Measurements from ENCODE around the gene DRG1. TPM values are rescaled to one million over a fixed set of nuclear protein-coding genes. Genes with fewer than 3 reads are reported as not detected.

Gene DRG1
- total and polyA plus RNA-seq, 2 experiments from 2014 or later, result 63.9 to 87.6 TPM

- Mint-ChIP-seq H3K4me1 (peaks cover 4% of the 10 kb centered on the region; the same call in 2 of the 3 replicates), H3K36me3 (ENCODE audit: low read depth) (no peaks in the 10 kb centered on the region), H3K27me3 (ENCODE audit: insufficient read depth, low read depth, poor library complexity) (peaks cover 5% of the 10 kb centered on the region), H3K27ac (no peak overlapping the region), H3K9me3 (no peaks in the 10 kb centered on the region; the same call in 2 of the 3 replicates), H3K4me3 (no peak overlapping the region)
- Histone ChIP-seq H3K79me2 (replicated peaks; ENCODE audit: insufficient read depth) (no peaks in the 10 kb centered on the region), H4K20me1 (replicated peaks; ENCODE audit: insufficient read depth) (no peaks in the 10 kb centered on the region), H3K4me3 (no peak overlapping the region), H3F3A (replicated peaks; ENCODE audit: low read depth) (no peaks in the 10 kb centered on the region), H3K9me2 (ENCODE audit: insufficient read depth) (no peaks in the 10 kb centered on the region), H3K4me2 (no peak overlapping the region), H3K27ac (ENCODE audit: low read depth) (no peak overlapping the region), H2AFZ (no peak overlapping the region), H3K27me3 (ENCODE audit: insufficient read depth) (no peaks in the 10 kb centered on the region), H3K36me3 (ENCODE audit: insufficient read depth) (no peaks in the 10 kb centered on the region), H3K4me1 (ENCODE audit: insufficient read depth) (no peaks in the 10 kb centered on the region; the same call in 1 of the 2 replicates)
- ATAC-seq (no peak), DNase-seq (ENCODE audit: low spot score) (no peak)
- TF ChIP-seq EZH2 (IDR thresholded peaks at IDR 0.05; ENCODE audit: low read depth, unreplicated experiment) (no peak), ZNF331 (CRISPR knock-in tag; IDR thresholded peaks at IDR 0.05; ENCODE audit: low read depth) (no peak), JUNB (IDR thresholded peaks at IDR 0.05; ENCODE audit: unreplicated experiment) (no peak), CTCF (conservative IDR thresholded peaks at IDR 0.05; ENCODE audit: low read depth in 2 of 2) (no peak), EZH2phosphoT487 (IDR thresholded peaks at IDR 0.05; ENCODE audit: unreplicated experiment) (no peak), REST (IDR thresholded peaks at IDR 0.05; ENCODE audit: unreplicated experiment) (no peak), POLR2AphosphoS5 (IDR thresholded peaks at IDR 0.05; ENCODE audit: low read depth) (no peak), STAT1 (IDR thresholded peaks at IDR 0.05; ENCODE audit: unreplicated experiment) (no peak)
- TF ChIP-seq, protein P1, sequence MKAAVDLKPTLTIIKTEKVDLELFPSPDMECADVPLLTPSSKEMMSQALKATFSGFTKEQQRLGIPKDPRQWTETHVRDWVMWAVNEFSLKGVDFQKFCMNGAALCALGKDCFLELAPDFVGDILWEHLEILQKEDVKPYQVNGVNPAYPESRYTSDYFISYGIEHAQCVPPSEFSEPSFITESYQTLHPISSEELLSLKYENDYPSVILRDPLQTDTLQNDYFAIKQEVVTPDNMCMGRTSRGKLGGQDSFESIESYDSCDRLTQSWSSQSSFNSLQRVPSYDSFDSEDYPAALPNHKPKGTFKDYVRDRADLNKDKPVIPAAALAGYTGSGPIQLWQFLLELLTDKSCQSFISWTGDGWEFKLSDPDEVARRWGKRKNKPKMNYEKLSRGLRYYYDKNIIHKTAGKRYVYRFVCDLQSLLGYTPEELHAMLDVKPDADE (IDR thresholded peaks at IDR 0.05), result no peak
- TF ChIP-seq, protein P2, sequence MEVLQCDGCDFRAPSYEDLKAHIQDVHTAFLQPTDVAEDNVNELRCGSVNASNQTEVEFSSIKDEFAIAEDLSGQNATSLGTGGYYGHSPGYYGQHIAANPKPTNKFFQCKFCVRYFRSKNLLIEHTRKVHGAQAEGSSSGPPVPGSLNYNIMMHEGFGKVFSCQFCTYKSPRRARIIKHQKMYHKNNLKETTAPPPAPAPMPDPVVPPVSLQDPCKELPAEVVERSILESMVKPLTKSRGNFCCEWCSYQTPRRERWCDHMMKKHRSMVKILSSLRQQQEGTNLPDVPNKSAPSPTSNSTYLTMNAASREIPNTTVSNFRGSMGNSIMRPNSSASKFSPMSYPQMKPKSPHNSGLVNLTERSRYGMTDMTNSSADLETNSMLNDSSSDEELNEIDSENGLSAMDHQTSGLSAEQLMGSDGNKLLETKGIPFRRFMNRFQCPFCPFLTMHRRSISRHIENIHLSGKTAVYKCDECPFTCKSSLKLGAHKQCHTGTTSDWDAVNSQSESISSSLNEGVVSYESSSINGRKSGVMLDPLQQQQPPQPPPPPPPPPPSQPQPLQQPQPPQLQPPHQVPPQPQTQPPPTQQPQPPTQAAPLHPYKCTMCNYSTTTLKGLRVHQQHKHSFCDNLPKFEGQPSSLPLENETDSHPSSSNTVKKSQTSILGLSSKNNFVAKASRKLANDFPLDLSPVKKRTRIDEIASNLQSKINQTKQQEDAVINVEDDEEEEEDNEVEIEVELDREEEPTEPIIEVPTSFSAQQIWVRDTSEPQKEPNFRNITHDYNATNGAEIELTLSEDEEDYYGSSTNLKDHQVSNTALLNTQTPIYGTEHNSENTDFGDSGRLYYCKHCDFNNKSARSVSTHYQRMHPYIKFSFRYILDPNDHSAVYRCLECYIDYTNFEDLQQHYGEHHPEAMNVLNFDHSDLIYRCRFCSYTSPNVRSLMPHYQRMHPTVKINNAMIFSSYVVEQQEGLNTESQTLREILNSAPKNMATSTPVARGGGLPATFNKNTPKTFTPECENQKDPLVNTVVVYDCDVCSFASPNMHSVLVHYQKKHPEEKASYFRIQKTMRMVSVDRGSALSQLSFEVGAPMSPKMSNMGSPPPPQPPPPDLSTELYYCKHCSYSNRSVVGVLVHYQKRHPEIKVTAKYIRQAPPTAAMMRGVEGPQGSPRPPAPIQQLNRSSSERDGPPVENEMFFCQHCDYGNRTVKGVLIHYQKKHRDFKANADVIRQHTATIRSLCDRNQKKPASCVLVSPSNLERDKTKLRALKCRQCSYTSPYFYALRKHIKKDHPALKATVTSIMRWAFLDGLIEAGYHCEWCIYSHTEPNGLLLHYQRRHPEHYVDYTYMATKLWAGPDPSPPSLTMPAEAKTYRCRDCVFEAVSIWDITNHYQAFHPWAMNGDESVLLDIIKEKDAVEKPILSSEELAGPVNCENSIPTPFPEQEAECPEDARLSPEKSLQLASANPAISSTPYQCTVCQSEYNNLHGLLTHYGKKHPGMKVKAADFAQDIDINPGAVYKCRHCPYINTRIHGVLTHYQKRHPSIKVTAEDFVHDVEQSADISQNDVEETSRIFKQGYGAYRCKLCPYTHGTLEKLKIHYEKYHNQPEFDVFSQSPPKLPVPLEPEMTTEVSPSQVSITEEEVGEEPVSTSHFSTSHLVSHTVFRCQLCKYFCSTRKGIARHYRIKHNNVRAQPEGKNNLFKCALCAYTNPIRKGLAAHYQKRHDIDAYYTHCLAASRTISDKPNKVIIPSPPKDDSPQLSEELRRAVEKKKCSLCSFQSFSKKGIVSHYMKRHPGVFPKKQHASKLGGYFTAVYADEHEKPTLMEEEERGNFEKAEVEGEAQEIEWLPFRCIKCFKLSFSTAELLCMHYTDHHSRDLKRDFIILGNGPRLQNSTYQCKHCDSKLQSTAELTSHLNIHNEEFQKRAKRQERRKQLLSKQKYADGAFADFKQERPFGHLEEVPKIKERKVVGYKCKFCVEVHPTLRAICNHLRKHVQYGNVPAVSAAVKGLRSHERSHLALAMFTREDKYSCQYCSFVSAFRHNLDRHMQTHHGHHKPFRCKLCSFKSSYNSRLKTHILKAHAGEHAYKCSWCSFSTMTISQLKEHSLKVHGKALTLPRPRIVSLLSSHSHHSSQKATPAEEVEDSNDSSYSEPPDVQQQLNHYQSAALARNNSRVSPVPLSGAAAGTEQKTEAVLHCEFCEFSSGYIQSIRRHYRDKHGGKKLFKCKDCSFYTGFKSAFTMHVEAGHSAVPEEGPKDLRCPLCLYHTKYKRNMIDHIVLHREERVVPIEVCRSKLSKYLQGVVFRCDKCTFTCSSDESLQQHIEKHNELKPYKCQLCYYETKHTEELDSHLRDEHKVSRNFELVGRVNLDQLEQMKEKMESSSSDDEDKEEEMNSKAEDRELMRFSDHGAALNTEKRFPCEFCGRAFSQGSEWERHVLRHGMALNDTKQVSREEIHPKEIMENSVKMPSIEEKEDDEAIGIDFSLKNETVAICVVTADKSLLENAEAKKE (CRISPR knock-in tag; IDR thresholded peaks at IDR 0.05), result no peak
Measured at GRCh38 chr22:31354515-31354914, 44.9 kb upstream of the DRG1 start.

All from GM23338 (cell line).